H1 (cell line): Measurements from ENCODE around the gene DERL3. TPM values are rescaled to one million over a fixed set of nuclear protein-coding genes. Genes with fewer than 3 reads are reported as not detected.

ENCODE experiments used
- CTCF ChIA-PET: fragments of 300-600 bp; sonication (Branson Sonifier 250); formaldehyde crosslinking; loops from one replicate; lab custom pipeline; 2021; ENCODE audit not compliant: partially characterized antibody; lab: Charles Lee
- POLR2A ChIA-PET: fragments of 300-600 bp; sonication (Branson Sonifier 250); formaldehyde crosslinking; loops from one replicate; lab custom pipeline; 2021; ENCODE audit warnings: inconsistent platforms; ENCODE audit not compliant: partially characterized antibody; lab: Charles Lee
- DNase-seq, 2 experiments: peaks; one replicate each; pipeline versions ENCODE4 v3.0.0 to v3.0.0-alpha.2; 2010 to 2022; ENCODE audit warnings: low spot score in 2 of 2, low read depth in 1 of 2, mixed read lengths in 1 of 2
- FAIRE-seq: peaks from 2 replicates; lab custom pipeline; 2011; peaks lifted over from hg19 to GRCh38; lab: Jason Lieb, UNC
- H2AFZ ChIP-seq: 2 replicates; pipeline ENCODE4 v1.8.1; 2012; ENCODE audit warnings: low read length, inconsistent platforms
- H2AK5ac ChIP-seq: 2 replicates; pipeline ENCODE4 v1.6.1; 2013; ENCODE audit warnings: low read depth, low read length
- H2BK120ac ChIP-seq: replicated peaks from 2 replicates; pipeline ENCODE3; 2013; ENCODE audit warnings: low read depth, low read length, inconsistent platforms
- H2BK12ac ChIP-seq: 2 replicates; pipeline ENCODE4 v1.6.1; 2013; ENCODE audit warnings: low read depth, low read length
- H2BK15ac ChIP-seq: 2 replicates; pipeline ENCODE4 v1.6.1; 2013; ENCODE audit warnings: low read length
- H2BK20ac ChIP-seq: 2 replicates; pipeline ENCODE4 v1.6.1; 2013; ENCODE audit warnings: low read length
- H2BK5ac ChIP-seq: 2 replicates; pipeline ENCODE4 v1.6.1; 2013; ENCODE audit warnings: low read depth, low read length
- H3K14ac ChIP-seq: 2 replicates; pipeline ENCODE4 v1.6.1; 2013; ENCODE audit warnings: inconsistent platforms; ENCODE audit not compliant: insufficient read length
- H3K18ac ChIP-seq: 2 replicates; pipeline ENCODE4 v1.6.1; 2013; ENCODE audit warnings: low read length; ENCODE audit errors: extremely low read depth
- H3K23ac ChIP-seq: 2 replicates; pipeline ENCODE4 v1.6.1; 2013; ENCODE audit warnings: inconsistent platforms; ENCODE audit not compliant: insufficient read length
- H3K23me2 ChIP-seq: 2 replicates; pipeline ENCODE4 v1.6.1; 2013; ENCODE audit warnings: low read depth, low read length
- H3K27ac ChIP-seq: 2 replicates; pipeline ENCODE4 v1.6.1; 2011; ENCODE audit warnings: low read depth, low read length, inconsistent platforms
- H3K27me3 ChIP-seq, 4 experiments: replicated peaks in 1 of 4; 1 replicate in 1 of 4; 2 replicates in 3 of 4; pipeline versions ENCODE4 v1.6.1 to v1.8.1; 2011 to 2013; ENCODE audit warnings: low read length in 3 of 4, mild to moderate bottlenecking in 3 of 4, inconsistent platforms in 2 of 4, mixed read lengths in 2 of 4, moderate library complexity in 1 of 4; ENCODE audit not compliant: control insufficient read depth in 3 of 4, insufficient read depth in 3 of 4; ENCODE audit errors: extremely low read depth in 1 of 4
- H3K36me3 ChIP-seq, 4 experiments: 2 replicates each; pipeline versions ENCODE4 v1.6.1 to v1.8.1; 2011 to 2013; ENCODE audit warnings: mild to moderate bottlenecking in 4 of 4, low read length in 3 of 4, moderate library complexity in 2 of 4, control low read depth in 1 of 4, inconsistent platforms in 1 of 4; ENCODE audit not compliant: insufficient read depth in 4 of 4, control insufficient read depth in 2 of 4
- H3K4ac ChIP-seq: replicated peaks from 2 replicates; pipeline ENCODE3; 2013; ENCODE audit warnings: low read length, low read depth, mixed read lengths, inconsistent platforms; ENCODE audit not compliant: insufficient read length
- H3K4me1 ChIP-seq, 4 experiments: replicated peaks in 1 of 4; 1 replicate in 1 of 4; 2 replicates in 3 of 4; pipeline versions ENCODE4 v1.6.1 to v1.8.1; 2011 to 2013; ENCODE audit warnings: low read length in 3 of 4, inconsistent platforms in 2 of 4, mixed read lengths in 1 of 4; ENCODE audit not compliant: insufficient read depth in 4 of 4, control insufficient read depth in 3 of 4
- H3K4me2 ChIP-seq, 2 experiments: 2 replicates each; pipeline versions ENCODE4 v1.6.1 to v1.8.1; 2011 to 2013; ENCODE audit warnings: low read depth in 2 of 2, low read length in 2 of 2, control low read depth in 1 of 2, inconsistent platforms in 1 of 2, mild to moderate bottlenecking in 1 of 2; ENCODE audit not compliant: insufficient read depth in 1 of 2
- H3K4me3 ChIP-seq, 4 experiments: fragments of 200-600, 300-600 bp in 1 of 4; sonication (generic), shearing (Covaris generic), sonication (Bioruptor Twin) in 1 of 4; 2 replicates each; pipeline versions ENCODE4 v1.5.1 to v1.8.1; 2011 to 2016; ENCODE audit warnings: low read length in 4 of 4, low read depth in 3 of 4, control low read depth in 2 of 4, inconsistent platforms in 2 of 4, mild to moderate bottlenecking in 2 of 4, mixed read lengths in 1 of 4, moderate library complexity in 1 of 4; ENCODE audit not compliant: insufficient read depth in 2 of 4; ENCODE audit errors: extremely low read depth in 1 of 4
- H3K56ac ChIP-seq: replicated peaks from 2 replicates; pipeline ENCODE3; 2013; ENCODE audit warnings: low read depth, mild to moderate bottlenecking, mixed read lengths, low read length, inconsistent platforms; ENCODE audit not compliant: insufficient read length
- H3K79me1 ChIP-seq: 2 replicates; pipeline ENCODE4 v1.6.1; 2013; ENCODE audit warnings: low read depth, low read length, control low read depth
- H3K79me2 ChIP-seq, 2 experiments: 2 replicates each; pipeline versions ENCODE4 v1.6.1 to v1.8.1; 2012 to 2013; ENCODE audit warnings: low read length in 2 of 2, mild to moderate bottlenecking in 2 of 2, inconsistent platforms in 1 of 2; ENCODE audit not compliant: insufficient read depth in 2 of 2, control insufficient read depth in 1 of 2
- H3K9ac ChIP-seq, 4 experiments: replicated peaks in 1 of 4; 1 replicate in 1 of 4; 2 replicates in 3 of 4; pipeline versions ENCODE4 v1.6.1 to v1.8.1; 2011 to 2013; ENCODE audit warnings: low read depth in 3 of 4, low read length in 3 of 4, control low read depth in 2 of 4, mild to moderate bottlenecking in 2 of 4, moderate library complexity in 2 of 4, inconsistent platforms in 1 of 4; ENCODE audit errors: extremely low read depth in 1 of 4
- H3K9me3 ChIP-seq, 2 experiments: 2 replicates each; pipeline versions ENCODE4 v1.6.1 to v1.8.1; 2012 to 2013; ENCODE audit warnings: mild to moderate bottlenecking in 2 of 2, moderate library complexity in 2 of 2, control low read depth in 1 of 2, inconsistent platforms in 1 of 2, low read depth in 1 of 2, low read length in 1 of 2, mixed read lengths in 1 of 2; ENCODE audit not compliant: insufficient read depth in 2 of 2
- H4K20me1 ChIP-seq, 2 experiments: replicated peaks in 1 of 2; 2 replicates each; pipeline versions ENCODE3 to v1.8.1; 2011 to 2013; ENCODE audit warnings: inconsistent platforms in 2 of 2, low read length in 2 of 2, mild to moderate bottlenecking in 1 of 2; ENCODE audit not compliant: insufficient read depth in 2 of 2, control insufficient read depth in 1 of 2
- H4K5ac ChIP-seq: 2 replicates; pipeline ENCODE4 v1.6.1; 2013; ENCODE audit warnings: low read length, low read depth, mixed read lengths, inconsistent platforms; ENCODE audit not compliant: insufficient read length
- H4K8ac ChIP-seq: 2 replicates; pipeline ENCODE4 v1.8.0; 2013; ENCODE audit warnings: mild to moderate bottlenecking, moderate library complexity, low read length, inconsistent platforms; ENCODE audit not compliant: insufficient read depth; ENCODE audit errors: extremely low read depth
- H4K91ac ChIP-seq: replicated peaks from 2 replicates; pipeline ENCODE3; 2013; ENCODE audit warnings: low read length, mixed read lengths, inconsistent platforms; ENCODE audit not compliant: insufficient read length
- ASH2L ChIP-seq: fragments of 200-600, 300-600 bp; sonication (generic); IDR thresholded peaks from one replicate; pipeline ENCODE4 v1.7.1; 2017; ENCODE audit warnings: low read length
- CHD1 ChIP-seq: IDR thresholded peaks from 2 replicates; pipeline ENCODE4 v1.6.1; 2012; ENCODE audit warnings: low read depth, low read length, improper control_type of control experiment
- HDAC2 ChIP-seq, 2 experiments: fragments of 300-600 bp in 1 of 2; sonication (generic) in 1 of 2; IDR thresholded peaks; 2 replicates each; pipeline ENCODE4 v1.6.1; 2011 to 2012; ENCODE audit warnings: low read depth in 2 of 2, low read length in 2 of 2, mild to moderate bottlenecking in 2 of 2, moderate library complexity in 2 of 2, borderline replicate concordance in 1 of 2, inconsistent platforms in 1 of 2
- JUN ChIP-seq: IDR thresholded peaks from 2 replicates; pipeline ENCODE4 v1.6.1; 2011; ENCODE audit warnings: low read depth, mild to moderate bottlenecking, improper control_type of control experiment, low read length
- KDM5A ChIP-seq: fragments of 200-600 bp; IDR thresholded peaks from 2 replicates; pipeline ENCODE4 v1.7.1; 2012; ENCODE audit warnings: mild to moderate bottlenecking, low read length, inconsistent platforms, mixed read lengths
- MAX ChIP-seq: IDR thresholded peaks from 2 replicates; pipeline ENCODE4 v1.6.1; 2012; ENCODE audit warnings: inconsistent platforms
- NRF1 ChIP-seq: IDR thresholded peaks from 2 replicates; pipeline ENCODE4 v1.6.1; 2011; ENCODE audit warnings: mild to moderate bottlenecking, low read depth, low read length, improper control_type of control experiment
- RFX5 ChIP-seq: IDR thresholded peaks from 2 replicates; pipeline ENCODE4 v1.6.1; 2011; ENCODE audit warnings: low read depth, low read length, improper control_type of control experiment, borderline replicate concordance
- SIN3A ChIP-seq, 2 experiments: IDR thresholded peaks in 1 of 2; conservative IDR thresholded peaks in 1 of 2; 2 replicates each; pipeline ENCODE4 v1.6.1; 2011 to 2012; ENCODE audit warnings: low read length in 2 of 2, improper control_type of control experiment in 1 of 2, low read depth in 1 of 2, mild to moderate bottlenecking in 1 of 2
- SP4 ChIP-seq: IDR thresholded peaks from 2 replicates; pipeline ENCODE4 v1.6.1; 2012; ENCODE audit warnings: low read length, inconsistent platforms
- TBP ChIP-seq: IDR thresholded peaks from 2 replicates; pipeline ENCODE4 v1.6.1; 2011; ENCODE audit warnings: low read depth, low read length, improper control_type of control experiment
- USF2 ChIP-seq: IDR thresholded peaks from 2 replicates; pipeline ENCODE4 v1.6.1; 2011; ENCODE audit warnings: low read length, improper control_type of control experiment
- ZNF274 ChIP-seq: IDR thresholded peaks from 2 replicates; pipeline ENCODE4 v1.7.0; 2012; ENCODE audit warnings: low read length, borderline replicate concordance; ENCODE audit errors: extremely low read depth
- WGBS, 2 experiments: shearing (Covaris generic) in 1 of 2; methylation state at CpG; one replicate each; pipeline versions ENCODE4 v1.1.6 to v1.1.7; 2013 to 2015; ENCODE audit warnings: low lambda C conversion rate in 2 of 2, mixed read lengths in 2 of 2, inconsistent platforms in 1 of 2, low coverage in 1 of 2, missing lambda C conversion rate in 1 of 2; ENCODE audit not compliant: insufficient replicate concordance in 2 of 2, insufficient coverage in 1 of 2, insufficient read length in 1 of 2; ENCODE audit errors: extremely low coverage in 1 of 2, missing lambda C conversion rate in 1 of 2; 5-methylcytosine and 5-hydroxymethylcytosine counted together
- polyA plus RNA-seq, 7 experiments: library from polyadenylated mRNA; depleted of rRNA in 3 of 7; stranded (reverse) in 5 of 7; unstranded in 2 of 7; fragments of >200 nt in 5 of 7; fragments of 200-250 nt in 2 of 7; gene quantifications; 1 replicate in 5 of 7; 2 replicates in 1 of 7; 4 replicates in 1 of 7; pipeline versions ENCODE4 v1.2.1 to v1.2.3, GENCODE V29; 2011 to 2013; ENCODE audit warnings: missing spikeins in 2 of 7, mixed read lengths in 2 of 7
- total RNA-seq: library from RNA; stranded (reverse); fragmentation: NEBNext Ultra II Directional; extraction: Animal tissue kit (Norgen Biotek cat#: 25700); gene quantifications from 2 replicates; pipeline ENCODE4 v1.2.1, GENCODE V29; 2021

DERL3 gene
- total and polyA plus RNA-seq, 2 of the 8 experiments (the other 6 are each of a cell fraction or from before 2014, with no cell fraction given), result 8.7 to 19.5 TPM

- CTCF ChIA-PET, result interaction anchor here (1.2 to 1.7 kb wide), 2 partner anchors 11 to 13 kb away, joined by 5 to 8 read pairs; no protein-coding TSS in a partner anchor
- Histone ChIP-seq H3K4me1 (no peaks in the 10 kb centered on the region), H2AK5ac (no peak overlapping the region), H3K14ac (no peak overlapping the region), H2BK120ac (no peak overlapping the region), H3K79me2 (no peaks in the 10 kb centered on the region), H3K4me2 (no peak overlapping the region), H3K4me3 (no peak overlapping the region), H2BK20ac (no peak overlapping the region), H3K56ac (no peak overlapping the region), H3K9me3 (no peaks in the 10 kb centered on the region), H2BK12ac (no peak overlapping the region), H4K91ac (no peak overlapping the region), H2BK5ac (no peak overlapping the region), H3K27me3 (no peaks in the 10 kb centered on the region), H2BK15ac (no peak overlapping the region), H3K36me3 (no peaks in the 10 kb centered on the region; a peak in 2 of 8 replicates), H2AFZ (no peak overlapping the region), H4K5ac (no peak overlapping the region), H4K20me1 (no peaks in the 10 kb centered on the region), H3K79me1 (no peaks in the 10 kb centered on the region), H3K23ac (no peak overlapping the region), H4K8ac (no peak overlapping the region), H3K9ac (no peak overlapping the region), H3K23me2 (no peaks in the 10 kb centered on the region), H3K27ac (no peak overlapping the region), H3K4ac (no peak overlapping the region), H3K18ac (no peak overlapping the region)
- WGBS, 2 experiments, result 96% methylated on average over 8 of the region's 8 CpGs; no CpG with 5 or more reads in 1 of the 2 experiments
- POLR2A ChIA-PET, result interaction anchor here (0.7 to 1.6 kb wide), 4 partner anchors 11 to 44 kb away, joined by 3 to 5 read pairs (median 3); partner anchors contain the start of gene MIF
- no peak for FAIRE-seq
- no peak for DNase-seq
- no peak for TF ChIP-seq SP4
- no peak for TF ChIP-seq HDAC2 (IDR thresholded peaks at IDR 0.05; ENCODE audit: borderline replicate concordance in 1 of 2, low read depth in 2 of 2, low read length in 2 of 2)
- no peak for TF ChIP-seq CHD1
- no peak for TF ChIP-seq ASH2L
- TF ChIP-seq RFX5, result no peak
- no peak for TF ChIP-seq USF2
- TF ChIP-seq JUN, result no peak
- no peak for TF ChIP-seq TBP
- no peak for TF ChIP-seq MAX
- no peak for TF ChIP-seq SIN3A (conservative IDR thresholded peaks at IDR 0.05 in 1 of 2, IDR thresholded peaks at IDR 0.05 in 1 of 2; ENCODE audit: low read depth in 1 of 2, low read length in 2 of 2)
- no peak for TF ChIP-seq ZNF274
- TF ChIP-seq KDM5A, result no peak
- TF ChIP-seq NRF1, result no peak
Measured at GRCh38 chr22:23877566-23877965, 38.8 kb upstream of the DERL3 start.
